Nephron progenitor cell (in vitro differentiated cells): ENCODE measurements around the gene CAPN2.

Experiments used
- DNase-seq: peaks from one replicate; pipeline ENCODE4 v3.0.0; 2021
- H3K27ac Mint-ChIP-seq: 2 replicates; pipeline ENCODE4 v1.8.0; 2021; ENCODE audit warnings: mild to moderate bottlenecking, moderate library complexity, mixed read lengths
- H3K27me3 Mint-ChIP-seq: 2 replicates; pipeline ENCODE4 v1.8.0; 2021; ENCODE audit warnings: mild to moderate bottlenecking, low read depth, mixed read lengths; ENCODE audit not compliant: poor library complexity
- H3K36me3 Mint-ChIP-seq: 2 replicates; pipeline ENCODE4 v1.8.0; 2021; ENCODE audit warnings: low read depth, mixed read lengths
- H3K4me1 Mint-ChIP-seq: 2 replicates; pipeline ENCODE4 v1.8.0; 2021; ENCODE audit warnings: mixed read lengths
- H3K4me3 Mint-ChIP-seq: 2 replicates; pipeline ENCODE4 v1.8.0; 2021; ENCODE audit warnings: mild to moderate bottlenecking, moderate library complexity, mixed read lengths
- H3K9me3 Mint-ChIP-seq: 2 replicates; pipeline ENCODE4 v1.8.0; 2021; ENCODE audit warnings: mild to moderate bottlenecking, moderate library complexity, mixed read lengths
- CTCF ChIP-seq: fragments of 200-600 bp; sonication (generic); IDR thresholded peaks from 2 replicates; pipeline ENCODE4 v1.5.0; 2021; ENCODE audit warnings: antibody characterized with exemption

CAPN2 gene

GRCh38 chr1:223752721-223753515 is 40.6 kb downstream of the CAPN2 start:
- TF ChIP-seq CTCF = no peak
- H3K4me1 Mint-ChIP-seq = peaks cover 30% of the 10 kb centered on the region
- peaks cover 6% of the 10 kb centered on the region for H3K27me3 Mint-ChIP-seq
- peaks cover 39% of the 10 kb centered on the region for H3K36me3 Mint-ChIP-seq
- H3K27ac Mint-ChIP-seq = peak overlapping the region; percentile 63
- no peak for DNase-seq
- H3K4me3 Mint-ChIP-seq = no peak overlapping the region
- no peaks in the 10 kb centered on the region for H3K9me3 Mint-ChIP-seq

- H3K36me3 Mint-ChIP-seq = peaks cover 56% of the 10 kb centered on the region
- H3K4me3 Mint-ChIP-seq = no peak overlapping the region
- H3K27me3 Mint-ChIP-seq = no peaks in the 10 kb centered on the region
- peaks cover 30% of the 10 kb centered on the region for H3K4me1 Mint-ChIP-seq
- TF ChIP-seq CTCF = no peak
- no peak overlapping the region for H3K27ac Mint-ChIP-seq
- H3K9me3 Mint-ChIP-seq = no peaks in the 10 kb centered on the region
- DNase-seq = no peak
Measured at GRCh38 chr1:223754681-223755431, 42.5 kb downstream of the CAPN2 start.

- Mint-ChIP-seq H3K4me3 (no peak overlapping the region), H3K27ac (peak overlapping the region; percentile 57), H3K36me3 (peaks cover 54% of the 10 kb centered on the region), H3K4me1 (peaks cover 25% of the 10 kb centered on the region), H3K9me3 (no peaks in the 10 kb centered on the region), H3K27me3 (no peaks in the 10 kb centered on the region)
- DNase-seq = no peak
- no peak for TF ChIP-seq CTCF
Measured at GRCh38 chr1:223755432-223755792, 43.1 kb downstream of the CAPN2 start.

- Mint-ChIP-seq H3K27me3 (no peaks in the 10 kb centered on the region), H3K4me1 (peaks cover 21% of the 10 kb centered on the region)
Measured at GRCh38 chr1:223755992-223756775, 43.8 kb downstream of the CAPN2 start.

More at GRCh38 chr1:223755992-223756775, 43.8 kb downstream of the CAPN2 start:
- H3K9me3 Mint-ChIP-seq = no peaks in the 10 kb centered on the region
- no peak overlapping the region for H3K4me3 Mint-ChIP-seq
- peaks cover 50% of the 10 kb centered on the region for H3K36me3 Mint-ChIP-seq
- TF ChIP-seq CTCF = no peak
- DNase-seq = no peak
- H3K27ac Mint-ChIP-seq = peak overlapping the region; percentile 71
